ENCODE data around the gene SERPINA6. TPM values are rescaled to one million over a fixed set of nuclear protein-coding genes. Genes with fewer than 3 reads are reported as not detected.

SERPINA6 gene
- total RNA-seq, 1 donor from 2014 or later, result not detected

DNA sequence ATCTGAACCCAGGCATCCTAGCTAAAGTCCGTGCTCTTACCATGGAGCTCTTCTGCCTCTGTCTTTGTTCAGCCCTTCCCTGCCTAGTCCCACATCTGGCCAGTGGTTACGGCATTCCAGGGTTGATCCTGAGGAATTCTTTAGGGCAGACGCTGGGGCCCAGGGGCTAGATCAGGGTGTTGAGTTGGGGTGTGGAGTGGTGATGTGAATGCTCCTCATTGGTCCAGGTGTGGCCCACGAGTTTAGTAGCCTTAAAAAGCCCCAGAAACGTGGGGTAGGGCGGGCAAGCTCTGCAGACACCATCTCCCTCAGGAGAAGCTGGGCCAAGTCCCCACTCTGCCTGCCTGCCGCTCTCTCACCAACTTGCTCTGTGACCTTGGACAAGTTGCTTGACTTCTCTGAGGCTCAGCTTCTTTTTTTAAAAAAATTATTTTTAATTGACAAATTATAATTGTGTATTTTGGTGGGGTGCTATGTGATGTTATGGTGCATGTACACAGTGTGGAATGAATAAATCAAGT is 9.0 kb upstream of the SERPINA6 start:
- DNase-seq (ENCODE audit: low read depth), result no peak
- TF ChIP-seq, protein P1, sequence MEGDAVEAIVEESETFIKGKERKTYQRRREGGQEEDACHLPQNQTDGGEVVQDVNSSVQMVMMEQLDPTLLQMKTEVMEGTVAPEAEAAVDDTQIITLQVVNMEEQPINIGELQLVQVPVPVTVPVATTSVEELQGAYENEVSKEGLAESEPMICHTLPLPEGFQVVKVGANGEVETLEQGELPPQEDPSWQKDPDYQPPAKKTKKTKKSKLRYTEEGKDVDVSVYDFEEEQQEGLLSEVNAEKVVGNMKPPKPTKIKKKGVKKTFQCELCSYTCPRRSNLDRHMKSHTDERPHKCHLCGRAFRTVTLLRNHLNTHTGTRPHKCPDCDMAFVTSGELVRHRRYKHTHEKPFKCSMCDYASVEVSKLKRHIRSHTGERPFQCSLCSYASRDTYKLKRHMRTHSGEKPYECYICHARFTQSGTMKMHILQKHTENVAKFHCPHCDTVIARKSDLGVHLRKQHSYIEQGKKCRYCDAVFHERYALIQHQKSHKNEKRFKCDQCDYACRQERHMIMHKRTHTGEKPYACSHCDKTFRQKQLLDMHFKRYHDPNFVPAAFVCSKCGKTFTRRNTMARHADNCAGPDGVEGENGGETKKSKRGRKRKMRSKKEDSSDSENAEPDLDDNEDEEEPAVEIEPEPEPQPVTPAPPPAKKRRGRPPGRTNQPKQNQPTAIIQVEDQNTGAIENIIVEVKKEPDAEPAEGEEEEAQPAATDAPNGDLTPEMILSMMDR (IDR thresholded peaks at IDR 0.05; ENCODE audit: insufficient read depth, low read length, poor library complexity, severe bottlenecking), result no peak

DNA sequence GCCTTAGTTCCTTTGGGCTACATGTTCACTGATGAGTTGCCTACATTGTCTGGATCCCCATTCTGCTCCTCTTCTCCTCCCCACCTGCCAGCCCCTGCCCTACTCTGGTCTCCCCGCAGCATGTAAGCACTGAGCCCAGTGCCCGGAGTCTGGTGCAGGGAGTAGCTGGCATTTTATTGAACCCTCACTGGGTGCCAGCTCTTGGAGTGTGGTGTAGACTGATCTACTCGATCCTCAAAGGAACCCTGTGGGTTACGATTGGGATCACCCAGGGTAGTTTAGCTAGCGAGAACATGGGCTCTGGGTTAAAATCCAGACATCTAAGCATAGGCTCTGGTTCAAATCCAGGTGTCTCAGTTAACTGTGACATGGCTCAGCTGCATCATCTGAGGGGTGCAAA is 8.3 kb upstream of the SERPINA6 start:
- no peak for DNase-seq (ENCODE audit: low read depth)
- H3K4me3 ChIP-seq (ENCODE audit: low read depth, low read length), result no peak overlapping the region
- no peaks in the 10 kb centered on the region for H3K36me3 ChIP-seq (ENCODE audit: control insufficient read depth, insufficient read depth, low read length)
- TF ChIP-seq, protein P1 (IDR thresholded peaks at IDR 0.05; ENCODE audit: insufficient read depth, low read length, poor library complexity, severe bottlenecking), result no peak
- H3K27me3 ChIP-seq (ENCODE audit: control insufficient read depth, insufficient read depth, low read length), result no peaks in the 10 kb centered on the region

More for the DNA sequence above, 9.0 kb upstream of the SERPINA6 start:
- H3K36me3 ChIP-seq (ENCODE audit: control insufficient read depth, insufficient read depth, low read length), result no peaks in the 10 kb centered on the region
- no peak overlapping the region for H3K4me3 ChIP-seq (ENCODE audit: low read depth, low read length)
- no peaks in the 10 kb centered on the region for H3K27me3 ChIP-seq (ENCODE audit: control insufficient read depth, insufficient read depth, low read length)

DNA sequence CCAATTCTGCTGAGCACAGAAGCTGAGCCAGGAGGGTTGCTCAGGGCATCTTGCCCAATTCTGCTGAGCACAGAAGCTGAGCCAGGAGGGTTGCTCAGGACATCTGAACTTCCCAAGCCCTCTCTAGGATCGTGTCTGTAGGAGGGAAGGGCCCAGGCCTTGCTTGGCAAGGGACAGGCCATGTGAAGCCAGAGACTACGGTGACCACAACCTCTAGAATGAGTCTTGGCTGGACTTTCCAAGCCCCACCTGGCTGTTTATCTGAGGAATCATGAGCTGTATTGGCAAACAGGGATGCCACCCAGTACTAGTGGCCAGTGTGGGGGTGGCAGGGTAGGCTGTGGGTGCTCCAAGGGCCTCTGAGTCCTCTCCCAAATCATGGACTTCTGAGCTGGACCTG is 7.7 kb upstream of the SERPINA6 start:
- Histone ChIP-seq H3K4me3 (ENCODE audit: low read depth, low read length) (no peak overlapping the region), H3K36me3 (ENCODE audit: control insufficient read depth, insufficient read depth, low read length) (no peaks in the 10 kb centered on the region), H3K27me3 (ENCODE audit: control insufficient read depth, insufficient read depth, low read length) (no peaks in the 10 kb centered on the region)
- DNase-seq (ENCODE audit: low read depth), result no peak
- TF ChIP-seq, protein P1 (IDR thresholded peaks at IDR 0.05; ENCODE audit: insufficient read depth, low read length, poor library complexity, severe bottlenecking), result no peak

DNA sequence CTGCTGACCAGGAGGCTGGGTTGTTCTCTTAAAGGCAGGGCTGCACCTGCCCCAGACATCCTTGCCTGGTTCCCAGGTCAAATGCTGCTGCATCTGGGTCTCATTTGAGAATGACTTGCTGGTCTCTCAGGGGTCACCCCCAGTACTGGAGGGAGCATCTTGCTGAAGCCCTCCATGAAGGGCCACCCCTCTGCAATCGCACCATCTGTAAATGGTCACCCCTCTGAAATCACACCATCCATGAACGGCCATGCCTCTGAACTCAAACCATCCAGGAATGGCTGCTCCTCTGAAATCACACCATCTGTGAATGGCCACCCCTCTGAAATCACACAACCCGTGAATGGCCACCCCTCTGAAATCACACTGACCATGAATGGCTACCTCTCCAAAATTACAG is 7.3 kb upstream of the SERPINA6 start:
- no peak for DNase-seq (ENCODE audit: low read depth)
- no peaks in the 10 kb centered on the region for H3K27me3 ChIP-seq (ENCODE audit: control insufficient read depth, insufficient read depth, low read length)
- H3K4me3 ChIP-seq (ENCODE audit: low read depth, low read length), result no peak overlapping the region
- TF ChIP-seq, protein P1 (IDR thresholded peaks at IDR 0.05; ENCODE audit: insufficient read depth, low read length, poor library complexity, severe bottlenecking), result no peak
- no peaks in the 10 kb centered on the region for H3K36me3 ChIP-seq (ENCODE audit: control insufficient read depth, insufficient read depth, low read length)

DNA sequence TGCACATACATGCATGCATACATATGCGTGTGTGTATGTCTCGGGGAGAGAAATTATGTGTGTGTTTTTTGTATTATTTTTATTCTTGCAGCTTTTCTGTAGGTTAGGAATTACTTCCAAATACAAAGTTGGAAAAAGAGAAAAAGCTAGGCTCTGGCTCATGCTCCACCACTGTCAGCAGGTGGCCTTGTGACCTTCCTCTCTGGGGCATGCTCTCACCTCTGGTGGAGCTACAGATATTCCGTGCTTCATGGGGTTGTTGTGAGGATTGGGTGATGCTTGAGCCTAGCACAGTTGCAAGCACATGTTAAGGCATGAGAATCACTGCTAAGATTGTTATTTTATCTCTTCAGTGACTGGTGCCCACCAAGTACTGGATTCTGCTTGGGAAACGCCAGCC is 6.7 kb upstream of the SERPINA6 start:
- TF ChIP-seq, protein P1 (IDR thresholded peaks at IDR 0.05; ENCODE audit: insufficient read depth, low read length, poor library complexity, severe bottlenecking), result no peak
- Histone ChIP-seq H3K27me3 (ENCODE audit: control insufficient read depth, insufficient read depth, low read length) (no peaks in the 10 kb centered on the region), H3K4me3 (ENCODE audit: low read depth, low read length) (no peak overlapping the region), H3K36me3 (ENCODE audit: control insufficient read depth, insufficient read depth, low read length) (no peaks in the 10 kb centered on the region)
- DNase-seq (ENCODE audit: low read depth), result no peak

DNA sequence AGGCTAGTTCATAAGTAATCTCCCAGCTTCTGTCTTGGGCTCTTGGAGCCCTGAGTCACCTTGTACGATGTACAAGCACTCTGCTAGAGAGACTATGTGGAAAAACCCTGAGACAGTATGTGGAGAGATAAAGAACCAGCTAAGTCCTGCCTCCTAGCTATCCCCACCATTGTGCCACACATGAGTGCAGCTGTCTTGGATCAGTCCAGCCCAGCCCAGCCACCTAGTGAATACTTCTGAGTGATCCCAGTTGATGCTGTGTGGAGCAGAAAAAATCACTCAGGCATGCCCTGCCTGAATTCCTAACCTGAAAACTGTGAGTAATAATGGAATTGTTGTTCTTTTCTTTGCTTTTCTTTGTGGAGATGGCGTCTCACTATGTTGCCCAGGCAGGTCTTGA is 5.1 kb upstream of the SERPINA6 start:
- H3K36me3 ChIP-seq (ENCODE audit: control insufficient read depth, insufficient read depth, low read length), result no peaks in the 10 kb centered on the region
- DNase-seq (ENCODE audit: low read depth), result peak; percentile 47
- no peak overlapping the region for H3K4me3 ChIP-seq (ENCODE audit: low read depth, low read length)
- H3K27me3 ChIP-seq (ENCODE audit: control insufficient read depth, insufficient read depth, low read length), result no peaks in the 10 kb centered on the region
- TF ChIP-seq, protein P1 (IDR thresholded peaks at IDR 0.05; ENCODE audit: insufficient read depth, low read length, poor library complexity, severe bottlenecking), result no peak

Measured in kidney epithelial cell (primary cell).